ENCODE measurements around the gene PTPRM. TPM values are rescaled to one million over a fixed set of nuclear protein-coding genes. Genes with fewer than 3 reads are reported as not detected.

PTPRM gene
- total RNA-seq, 1 experiment from 2014 or later, result 6.2 TPM

GRCh38 chr18:7904529-7904928, 337.4 kb downstream of the PTPRM start:
- Histone ChIP-seq H3K9me3 (ENCODE audit: control insufficient read depth, low read depth, low read length) (no peaks in the 10 kb centered on the region), H2BK15ac (ENCODE audit: low read depth, low read length) (no peak overlapping the region), H4K5ac (ENCODE audit: insufficient read length, low read depth, low read length) (no peak overlapping the region), H3K23ac (ENCODE audit: insufficient read length, low read depth, low read length) (no peak overlapping the region), H3T11ph (ENCODE audit: low read length) (no peak overlapping the region), H3K9ac (ENCODE audit: extremely low read depth, insufficient read length, low read length) (no peak overlapping the region), H4K91ac (ENCODE audit: insufficient read length, low read depth, low read length) (no peak overlapping the region), H3K79me2 (ENCODE audit: insufficient read depth, low read length) (no peaks in the 10 kb centered on the region), H3K18ac (ENCODE audit: insufficient read length, low read depth, low read length) (no peak overlapping the region), H4K20me1 (ENCODE audit: control insufficient read depth, insufficient read depth, insufficient read length) (no peaks in the 10 kb centered on the region), H2BK20ac (ENCODE audit: low read depth, low read length, poor library complexity, severe bottlenecking) (no peak overlapping the region), H3K4me1 (ENCODE audit: insufficient read depth, low read length) (no peaks in the 10 kb centered on the region), H3K14ac (ENCODE audit: insufficient read depth, low read length) (no peak overlapping the region), H3K23me2 (ENCODE audit: insufficient read length, low read depth, low read length, poor library complexity, severe bottlenecking) (no peaks in the 10 kb centered on the region), H4K8ac (replicated peaks; ENCODE audit: insufficient read length, low read depth, low read length) (no peak overlapping the region), H2BK12ac (ENCODE audit: insufficient read length, low read depth, low read length) (no peak overlapping the region), H3K4me2 (ENCODE audit: insufficient read depth, insufficient read length, low read length) (no peak overlapping the region), H3K27ac (ENCODE audit: insufficient read length, low read depth, low read length) (no peak overlapping the region), H2AFZ (ENCODE audit: low read length) (no peak overlapping the region), H3K27me3 (ENCODE audit: insufficient read depth, low read length) (no peaks in the 10 kb centered on the region), H3K79me1 (ENCODE audit: insufficient read depth, low read depth, low read length, poor library complexity, severe bottlenecking) (no peaks in the 10 kb centered on the region), H2BK120ac (ENCODE audit: low read depth, low read length, poor library complexity, severe bottlenecking) (no peak overlapping the region), H3K4ac (ENCODE audit: low read depth, low read length) (no peak overlapping the region), H3K56ac (ENCODE audit: insufficient read length, low read depth, low read length) (no peak overlapping the region), H2BK5ac (ENCODE audit: insufficient read length, low read length) (no peak overlapping the region), H2AK5ac (ENCODE audit: insufficient read length, low read length) (no peak overlapping the region)
- H3K27me3 Mint-ChIP-seq (ENCODE audit: low read depth), result no peaks in the 10 kb centered on the region
- no peak overlapping the region for H3K4me3 Mint-ChIP-seq
- no peak for TF ChIP-seq CTCF (conservative IDR thresholded peaks at IDR 0.05)
- no peak for DNase-seq
- no peaks in the 10 kb centered on the region for H3K9me3 Mint-ChIP-seq
- H3K4me1 Mint-ChIP-seq, result peaks cover 4% of the 10 kb centered on the region in 2 experiments; a peak in 2 of 4 replicates
- H3K36me3 Mint-ChIP-seq (ENCODE audit: insufficient read depth in 1 of 3, low read depth in 3 of 3), result no peaks in the 10 kb centered on the region; a peak in 1 of 7 replicates
- WGBS (ENCODE audit: extremely low coverage, insufficient read length, low lambda C conversion rate), result no CpG with 5 or more reads among the region's 2 CpGs
- no peak overlapping the region for H3K27ac Mint-ChIP-seq
